ENCODE measurements around the gene MYRIP. TPM values are rescaled to one million over a fixed set of nuclear protein-coding genes. Genes with fewer than 3 reads are reported as not detected.

Gene MYRIP
- total RNA-seq, 4 donors from 2014 or later, result 1.4 to 4.4 (median 2.8) TPM

GRCh38 chr3:39978308-39978707 lies 168.9 kb downstream of the MYRIP start:
- no peaks in the 10 kb centered on the region for H3K4me1 ChIP-seq
- DNase-seq (ENCODE audit: low spot score in 2 of 2), result no peak
- no peaks in the 10 kb centered on the region for H3K36me3 ChIP-seq
- no peak overlapping the region for H3K27ac ChIP-seq
- H3K4me3 ChIP-seq, result no peak overlapping the region
- H3K27me3 ChIP-seq, result no peaks in the 10 kb centered on the region
- 51% methylated on average over 3 of the region's 3 CpGs for WGBS
- no peaks in the 10 kb centered on the region for H3K9me3 ChIP-seq
- TF ChIP-seq CTCF (IDR thresholded peaks at IDR 0.05), result no peak
- no peak for TF ChIP-seq POLR2AphosphoS5 (IDR thresholded peaks at IDR 0.05)
- no peak for TF ChIP-seq EP300 (IDR thresholded peaks at IDR 0.05)
- no peak for TF ChIP-seq POLR2A (IDR thresholded peaks at IDR 0.05)

- Histone ChIP-seq H3K4me1 (no peaks in the 10 kb centered on the region), H3K36me3 (no peaks in the 10 kb centered on the region)
- 80% methylated on average over 4 of the region's 4 CpGs for WGBS
Observed at GRCh38 chr3:39980058-39980457, 170.6 kb downstream of the MYRIP start.

GRCh38 chr3:39980781-39981180 lies 171.4 kb downstream of the MYRIP start:
- Histone ChIP-seq H3K36me3 (no peaks in the 10 kb centered on the region), H3K4me1 (no peaks in the 10 kb centered on the region), H3K9me3 (no peaks in the 10 kb centered on the region), H3K4me3 (no peak overlapping the region), H3K27ac (no peak overlapping the region), H3K27me3 (no peaks in the 10 kb centered on the region)
- TF ChIP-seq CTCF (IDR thresholded peaks at IDR 0.05) (no peak), POLR2AphosphoS5 (IDR thresholded peaks at IDR 0.05) (no peak), POLR2A (IDR thresholded peaks at IDR 0.05) (no peak), EP300 (IDR thresholded peaks at IDR 0.05) (no peak)
- 77% methylated on average over 3 of the region's 3 CpGs for WGBS
- DNase-seq (ENCODE audit: low spot score in 2 of 2), result no peak

More at GRCh38 chr3:39980058-39980457, 170.6 kb downstream of the MYRIP start:
- H3K4me3 ChIP-seq, result no peak overlapping the region
- no peaks in the 10 kb centered on the region for H3K27me3 ChIP-seq
- no peak for TF ChIP-seq CTCF (IDR thresholded peaks at IDR 0.05)
- TF ChIP-seq EP300 (IDR thresholded peaks at IDR 0.05), result no peak
- no peak for TF ChIP-seq POLR2AphosphoS5 (IDR thresholded peaks at IDR 0.05)
- TF ChIP-seq POLR2A (IDR thresholded peaks at IDR 0.05), result no peak
- no peaks in the 10 kb centered on the region for H3K9me3 ChIP-seq
- no peak overlapping the region for H3K27ac ChIP-seq
- DNase-seq (ENCODE audit: low spot score in 2 of 2), result no peak

GRCh38 chr3:39981547-39982184 lies 172.3 kb downstream of the MYRIP start:
- no peak for DNase-seq (ENCODE audit: low spot score in 2 of 2)
- Histone ChIP-seq H3K27me3 (no peaks in the 10 kb centered on the region), H3K27ac (no peak overlapping the region), H3K36me3 (no peaks in the 10 kb centered on the region), H3K9me3 (no peaks in the 10 kb centered on the region), H3K4me1 (no peaks in the 10 kb centered on the region), H3K4me3 (no peak overlapping the region)
- 62% methylated on average over 1 of the region's 1 CpG for WGBS
- TF ChIP-seq CTCF (IDR thresholded peaks at IDR 0.05) (no peak), POLR2AphosphoS5 (IDR thresholded peaks at IDR 0.05) (no peak), POLR2A (IDR thresholded peaks at IDR 0.05) (no peak), EP300 (IDR thresholded peaks at IDR 0.05) (no peak)

- H3K4me1 ChIP-seq, result no peaks in the 10 kb centered on the region
- TF ChIP-seq CTCF (IDR thresholded peaks at IDR 0.05), result no peak
- TF ChIP-seq POLR2A (IDR thresholded peaks at IDR 0.05), result no peak
- no peak for TF ChIP-seq EP300 (IDR thresholded peaks at IDR 0.05)
- no peak for TF ChIP-seq POLR2AphosphoS5 (IDR thresholded peaks at IDR 0.05)
- H3K36me3 ChIP-seq, result no peaks in the 10 kb centered on the region
- no peak overlapping the region for H3K4me3 ChIP-seq
- no peaks in the 10 kb centered on the region for H3K9me3 ChIP-seq
- no peak for DNase-seq (ENCODE audit: low spot score in 2 of 2)
- no peak overlapping the region for H3K27ac ChIP-seq
- H3K27me3 ChIP-seq, result no peaks in the 10 kb centered on the region
- WGBS, result 74% methylated on average over 7 of the region's 7 CpGs
Observed at GRCh38 chr3:39982665-39983357, 173.4 kb downstream of the MYRIP start.

All from suprapubic skin (tissue), 4 donors.